NCI-H460 (cell line): Measurements from ENCODE around the gene TXNRD3. TPM values are rescaled to one million over a fixed set of nuclear protein-coding genes. Genes with fewer than 3 reads are reported as not detected.
"Not testable (repeated sequence)": the region's sequence is repeated elsewhere in the genome, so short reads cannot be mapped to it uniquely, and the experiment has no call there.

ENCODE experiments used
- DNase-seq: peaks from one replicate; pipeline ENCODE4 v3.0.0-alpha.2; 2016; ENCODE audit warnings: low read depth; ENCODE audit errors: extremely low read depth
- total RNA-seq: library from RNA; depleted of rRNA; stranded (reverse); fragments of >200 nt; shearing (Covaris generic); gene quantifications from 2 replicates; pipeline ENCODE4 v1.2.3, GENCODE V29; 2014

TXNRD3 gene
- total RNA-seq, 1 experiment from 2014 or later: 4.2 TPM

GRCh38 chr3:126606001-126606400 is 48.9 kb downstream of the TXNRD3 start:
- DNase-seq: no peak

- DNase-seq: no peak
These were observed 50.2 kb downstream of the TXNRD3 start for GRCh38 chr3:126604691-126605090.

- DNase-seq: no peak
These were observed 55.8 kb downstream of the TXNRD3 start for GRCh38 chr3:126599101-126599500.

GRCh38 chr3:126595479-126595878 is 59.4 kb downstream of the TXNRD3 start:
- DNase-seq: not testable (repeated sequence)

GRCh38 chr3:126591515-126591914 is 63.4 kb downstream of the TXNRD3 start:
- not testable (repeated sequence) for DNase-seq

GRCh38 chr3:126582311-126582710 is 72.6 kb downstream of the TXNRD3 start:
- no peak for DNase-seq

- no peak for DNase-seq
These were observed 73.4 kb downstream of the TXNRD3 start for GRCh38 chr3:126581569-126581968.

GRCh38 chr3:126580746-126581145 is 74.2 kb downstream of the TXNRD3 start:
- no peak for DNase-seq

- DNase-seq: no peak
These were observed 76.2 kb downstream of the TXNRD3 start for GRCh38 chr3:126578702-126579101.

- DNase-seq: no peak
These were observed 77.7 kb downstream of the TXNRD3 start for GRCh38 chr3:126577261-126577660.

GRCh38 chr3:126573492-126574117 is 81.3 kb downstream of the TXNRD3 start:
- peak; percentile 54 for DNase-seq

GRCh38 chr3:126571078-126571477 is 83.8 kb downstream of the TXNRD3 start:
- no peak for DNase-seq

- DNase-seq: no peak
These were observed 84.8 kb downstream of the TXNRD3 start for GRCh38 chr3:126570103-126570541.

GRCh38 chr3:126569390-126569975 is 85.4 kb downstream of the TXNRD3 start:
- no peak for DNase-seq

- no peak for DNase-seq
These were observed 86.1 kb downstream of the TXNRD3 start for GRCh38 chr3:126568776-126569342.

GRCh38 chr3:126567696-126568438 is 87.1 kb downstream of the TXNRD3 start:
- DNase-seq: peak; percentile 2

- DNase-seq: no peak
These were observed 92.1 kb downstream of the TXNRD3 start for GRCh38 chr3:126562737-126563276.

GRCh38 chr3:126558336-126559071 is 96.4 kb downstream of the TXNRD3 start, which contains the start of gene C3orf22:
Gene C3orf22, minus strand, starts transcription at chr3:126558932. Its CDS starts 5,542 bp downstream, at chr3:126553390.
- no peak for DNase-seq

- DNase-seq: no peak
These were observed 97.2 kb downstream of the TXNRD3 start for GRCh38 chr3:126557761-126558160.

- no peak for DNase-seq
These were observed 97.5 kb downstream of the TXNRD3 start for GRCh38 chr3:126557415-126557745.
